NCI-H1105 (cell line): ENCODE results near the gene ING5.

Source experiments
- DNase-seq: peaks from one replicate; lab custom pipeline; 2025; lab: John Stamatoyannopoulos, UW

The ING5 gene

GRCh38 chr2:241672243-241673188, 29.3 kb upstream of the ING5 start:
- DNase-seq: no peak

- DNase-seq: no peak
Observed at GRCh38 chr2:241673189-241673663, 28.6 kb upstream of the ING5 start.

- DNase-seq: no peak
Observed at GRCh38 chr2:241673797-241674725, 27.8 kb upstream of the ING5 start.

- DNase-seq: no peak
Observed at GRCh38 chr2:241675885-241676284, 26.0 kb upstream of the ING5 start.

GRCh38 chr2:241676665-241677064, 25.2 kb upstream of the ING5 start:
- DNase-seq: no peak

GRCh38 chr2:241677392-241677791, 24.4 kb upstream of the ING5 start:
- DNase-seq: no peak

GRCh38 chr2:241678307-241678706, 23.5 kb upstream of the ING5 start:
- DNase-seq: no peak

- DNase-seq: no peak
Observed at GRCh38 chr2:241678784-241679540, 22.9 kb upstream of the ING5 start.

- no peak for DNase-seq
Observed at GRCh38 chr2:241680044-241680443, 21.8 kb upstream of the ING5 start.

GRCh38 chr2:241680827-241681599, 20.8 kb upstream of the ING5 start:
- DNase-seq: no peak

GRCh38 chr2:241686324-241686649, 15.6 kb upstream of the ING5 start:
- DNase-seq: no peak

GRCh38 chr2:241686650-241687425, 15.0 kb upstream of the ING5 start, which contains the start of gene DTYMK:
DTYMK (minus strand) TSS chr2:241686815; CDS start chr2:241686783, 32 bp downstream.
- DNase-seq: peak; percentile 91

- no peak for DNase-seq
Observed at GRCh38 chr2:241689306-241689705, 12.5 kb upstream of the ING5 start.

GRCh38 chr2:241690202-241690717, 11.6 kb upstream of the ING5 start:
- DNase-seq: no peak

GRCh38 chr2:241692448-241692847, 9.4 kb upstream of the ING5 start:
- no peak for DNase-seq

- DNase-seq: no peak
Observed at GRCh38 chr2:241695651-241696050, 6.2 kb upstream of the ING5 start.

GRCh38 chr2:241701149-241701398, 765 bp upstream of the ING5 start:
- no peak for DNase-seq

GRCh38 chr2:241702155-241703031, 554 bp downstream of the ING5 start:
- DNase-seq: peak; percentile 81

GRCh38 chr2:241703032-241703604, 1.3 kb downstream of the ING5 start:
- peak; percentile 3 for DNase-seq
